Nasal cavity respiratory epithelium epithelial cell of viscerocranial mucosa (primary cell): ENCODE data around the gene NDOR1. TPM values are rescaled to one million over a fixed set of nuclear protein-coding genes. Genes with fewer than 3 reads are reported as not detected.

Source experiments
- total RNA-seq: library from RNA; depleted of rRNA; stranded (reverse); fragments of >200 nt; gene quantifications from 2 replicates; pipeline ENCODE4 v1.2.3, GENCODE V29; 2014

NDOR1 gene
- total RNA-seq, 1 donor from 2014 or later: 7.3 TPM

Other genes with a start within 250 kb of the NDOR1 start
- not detected in 2 replicates for gene PTGDS, start 228.2 kb upstream of the NDOR1 start, total RNA-seq
- not detected in 2 replicates for gene LCNL1, start 222.7 kb upstream of the NDOR1 start, total RNA-seq
- 7.8 and 9.9 TPM in 2 replicates for gene PAXX, start 213.3 kb upstream of the NDOR1 start, total RNA-seq
- 4.4 and 6.7 TPM in 2 replicates for gene CLIC3, start 209.1 kb upstream of the NDOR1 start, total RNA-seq
- 4.1 and 48.2 TPM in 2 replicates for gene ABCA2, start 177.5 kb upstream of the NDOR1 start, total RNA-seq
- not detected in 2 replicates for gene FUT7, start 173.6 kb upstream of the NDOR1 start, total RNA-seq
- gene NPDC1, start 159.5 kb upstream of the NDOR1 start, total RNA-seq: 3.8 and 16.7 TPM in 2 replicates
- 1.8 and 3.1 TPM in 2 replicates for gene ENTPD2, start 151.6 kb upstream of the NDOR1 start, total RNA-seq
- 0.85 and 2.1 TPM in 2 replicates for gene SAPCD2, start 135.1 kb upstream of the NDOR1 start, total RNA-seq
- gene UAP1L1, start 128.2 kb upstream of the NDOR1 start, total RNA-seq: 4.8 and 6.3 TPM in 2 replicates
- 62.5 and 67.1 TPM in 2 replicates for gene MAN1B1, start 118.7 kb upstream of the NDOR1 start, total RNA-seq
- 62.2 and 81.7 TPM in 2 replicates for gene DPP7, start 91.0 kb upstream of the NDOR1 start, total RNA-seq
- gene GRIN1, start 66.5 kb upstream of the NDOR1 start, total RNA-seq: 0.57 and 1.0 TPM in 2 replicates
- 2.1 TPM in 1 of 2 replicates, not detected in the other for gene LRRC26, start 35.6 kb upstream of the NDOR1 start, total RNA-seq
- gene TMEM210, start 33.6 kb upstream of the NDOR1 start, total RNA-seq: not detected in 2 replicates
- 17.4 and 24.1 TPM in 2 replicates for gene ANAPC2, start 17.1 kb upstream of the NDOR1 start, total RNA-seq
- 46.5 and 57.4 TPM in 2 replicates for gene SSNA1, start 17.0 kb upstream of the NDOR1 start, total RNA-seq
- 3.6 and 4.8 TPM in 2 replicates for gene TPRN, start 5.0 kb upstream of the NDOR1 start, total RNA-seq
- gene TMEM203, start 52 bp upstream of the NDOR1 start, total RNA-seq: 33.0 and 38.3 TPM in 2 replicates
- 0.34 and 0.78 TPM in 2 replicates for gene RNF208, start 16.5 kb downstream of the NDOR1 start, total RNA-seq
- gene CYSRT1, start 19.5 kb downstream of the NDOR1 start, total RNA-seq: 1.6 and 3.8 TPM in 2 replicates
- gene RNF224, start 21.8 kb downstream of the NDOR1 start, total RNA-seq: under 0.01 and 0.28 TPM in 2 replicates
- gene SLC34A3, start 25.2 kb downstream of the NDOR1 start, total RNA-seq: under 0.01 TPM in 1 of 2 replicates, not detected in the other
- gene TUBB4B, start 35.6 kb downstream of the NDOR1 start, total RNA-seq: 97.1 and 124 TPM in 2 replicates
- not detected in 2 replicates for gene STPG3, start 45.6 kb downstream of the NDOR1 start, total RNA-seq
- 54.0 and 66.1 TPM in 2 replicates for gene NELFB, start 49.6 kb downstream of the NDOR1 start, total RNA-seq
- 14.7 and 34.9 TPM in 2 replicates for gene TOR4A, start 72.0 kb downstream of the NDOR1 start, total RNA-seq
- 6.2 and 23.3 TPM in 2 replicates for gene NRARP, start 96.6 kb downstream of the NDOR1 start, total RNA-seq
- 6.5 and 10.6 TPM in 2 replicates for gene EXD3, start 217.5 kb downstream of the NDOR1 start, total RNA-seq
- 0.68 and 3.3 TPM in 2 replicates for gene NOXA1, start 217.7 kb downstream of the NDOR1 start, total RNA-seq
- gene ENTPD8, start 235.7 kb downstream of the NDOR1 start, total RNA-seq: 0.36 TPM in 1 of 2 replicates, not detected in the other